HCT116 (cell line): ENCODE results near the gene CRYBB1. TPM values are rescaled to one million over a fixed set of nuclear protein-coding genes. Genes with fewer than 3 reads are reported as not detected.

Experiments
- ATAC-seq: fragments of 200-7000 bp; cut with Tn5 transposase; 2 replicates; pipeline ENCODE4 v1.9.1; 2020; ENCODE audit warnings: mild to moderate bottlenecking, moderate library complexity
- BruUV-seq: library from RNA; stranded (reverse); fragments of 400-500 nt; replicated peaks from 2 replicates; lab custom pipeline; 2021; lab: Mats Ljungman, UMichigan
- CTCF ChIA-PET: fragments of 300-600 bp; sonication (Branson Sonifier 250); formaldehyde crosslinking; loops from one replicate; lab custom pipeline; 2021; ENCODE audit warnings: antibody characterized with exemption; lab: Charles Lee
- POLR2A ChIA-PET: fragments of 300-600, 350-600 bp; sonication (Branson Sonifier 250); formaldehyde crosslinking; loops from one replicate; lab custom pipeline; 2021; ENCODE audit warnings: antibody characterized with exemption; lab: Charles Lee
- RAD21 ChIA-PET, 2 experiments: fragments of 300-600 bp; sonication (Branson Sonifier 250); formaldehyde crosslinking; loops; one replicate each; lab custom pipeline; 2023; ENCODE audit warnings: low total read pairs in 2 of 2; ENCODE audit not compliant: uncharacterized antibody in 2 of 2, unreplicated experiment in 2 of 2, low non-redundant PET in 1 of 2; lab: Charles Lee
- DNase-seq: peaks from one replicate; pipeline ENCODE4 v3.0.0-alpha.2; 2010; ENCODE audit warnings: low read depth, low spot score
- H2AFZ ChIP-seq: fragments of 200-600 bp; shearing (Covaris generic), sonication (generic); 2 replicates; pipeline ENCODE4 v1.6.1; 2017; ENCODE audit warnings: low read depth, mixed run types, mixed read lengths, antibody characterized with exemption, low read length; ENCODE audit not compliant: poor library complexity, severe bottlenecking
- H3K27ac ChIP-seq: 2 replicates; pipeline ENCODE4 v1.5.1; 2012; ENCODE audit warnings: low read depth, low read length
- H3K27me3 ChIP-seq: fragments of 200-600 bp; sonication (generic); 2 replicates; pipeline ENCODE4 v1.6.1; 2016; ENCODE audit warnings: mixed run types, low read length, mixed read lengths; ENCODE audit not compliant: insufficient read depth
- H3K36me3 ChIP-seq, 2 experiments: fragments of 200-500 bp in 1 of 2; fragments of 200-600 bp in 1 of 2; sonication (Bioruptor generic) in 1 of 2; sonication (generic) in 1 of 2; 2 replicates each; pipeline versions ENCODE4 v1.5.1 to v1.6.1; 2014 to 2016; ENCODE audit warnings: low read length in 2 of 2, inconsistent platforms in 1 of 2, mixed read lengths in 1 of 2, mixed run types in 1 of 2; ENCODE audit not compliant: insufficient read depth in 2 of 2, control insufficient read depth in 1 of 2
- H3K4me1 ChIP-seq, 2 experiments: fragments of 200-600 bp in 1 of 2; sonication (generic) in 1 of 2; 2 replicates each; pipeline versions ENCODE4 v1.5.1 to v1.6.1; 2012 to 2017; ENCODE audit warnings: low read length in 2 of 2, inconsistent platforms in 1 of 2, mild to moderate bottlenecking in 1 of 2, mixed read lengths in 1 of 2, mixed run types in 1 of 2, moderate library complexity in 1 of 2; ENCODE audit not compliant: insufficient read depth in 2 of 2, control insufficient read depth in 1 of 2
- H3K4me2 ChIP-seq: fragments of 200-600 bp; sonication (generic); 2 replicates; pipeline ENCODE4 v1.6.1; 2017; ENCODE audit warnings: mixed run types, low read length, mixed read lengths
- H3K4me3 ChIP-seq, 2 experiments: fragments of 200-600 bp in 1 of 2; sonication (generic) in 1 of 2; replicated peaks in 1 of 2; 2 replicates each; pipeline ENCODE4 v1.5.1; 2011 to 2016; ENCODE audit warnings: low read length in 2 of 2, control low read depth in 1 of 2, low read depth in 1 of 2, mild to moderate bottlenecking in 1 of 2, mixed read lengths in 1 of 2, mixed run types in 1 of 2
- H3K79me2 ChIP-seq: fragments of 200-600 bp; sonication (generic); 2 replicates; pipeline ENCODE4 v1.6.1; 2017; ENCODE audit warnings: mild to moderate bottlenecking, mixed run types, low read length, moderate library complexity, mixed read lengths; ENCODE audit not compliant: insufficient read depth
- H3K9ac ChIP-seq: fragments of 200-600 bp; sonication (generic); 2 replicates; pipeline ENCODE4 v1.6.1; 2016; ENCODE audit warnings: low read length, mixed read lengths
- H3K9me2 ChIP-seq: fragments of 200-600 bp; sonication (generic), shearing (Covaris generic); 2 replicates; pipeline ENCODE4 v1.6.1; 2017; ENCODE audit warnings: mixed run types, mild to moderate bottlenecking, moderate library complexity; ENCODE audit not compliant: insufficient read depth
- H3K9me3 ChIP-seq, 2 experiments: fragments of 200-500 bp in 1 of 2; fragments of 200-600 bp in 1 of 2; sonication (Bioruptor generic) in 1 of 2; sonication (generic) in 1 of 2; 2 replicates each; pipeline ENCODE4 v1.6.1; 2014 to 2017; ENCODE audit warnings: low read length in 2 of 2, mixed read lengths in 2 of 2, inconsistent platforms in 1 of 2, low read depth in 1 of 2, mild to moderate bottlenecking in 1 of 2, mixed run types in 1 of 2, moderate library complexity in 1 of 2; ENCODE audit not compliant: control insufficient read depth in 1 of 2, insufficient read depth in 1 of 2
- H4K20me1 ChIP-seq: fragments of 200-600 bp; sonication (generic), shearing (Covaris generic); 2 replicates; pipeline ENCODE4 v1.6.1; 2017; ENCODE audit warnings: mixed run types, mild to moderate bottlenecking, moderate library complexity; ENCODE audit not compliant: insufficient read depth
- CEBPB ChIP-seq: IDR thresholded peaks from 2 replicates; pipeline ENCODE4 v1.6.1; 2012; ENCODE audit warnings: low read depth
- EGR1 ChIP-seq: IDR thresholded peaks from 2 replicates; pipeline ENCODE4 v1.6.1; 2012; ENCODE audit warnings: low read depth
- JUND ChIP-seq: IDR thresholded peaks from 2 replicates; pipeline ENCODE4 v1.6.1; 2012
- POLR2AphosphoS5 ChIP-seq: IDR thresholded peaks from 2 replicates; pipeline ENCODE4 v1.6.1; 2011; ENCODE audit warnings: mild to moderate bottlenecking, low read depth, low read length, moderate library complexity
- SIN3A ChIP-seq: IDR thresholded peaks from 2 replicates; pipeline ENCODE4 v1.6.1; 2012; ENCODE audit warnings: low read depth
- SRF ChIP-seq: IDR thresholded peaks from 2 replicates; pipeline ENCODE4 v1.6.1; 2012; ENCODE audit warnings: low read depth
- YY1 ChIP-seq: IDR thresholded peaks from 2 replicates; pipeline ENCODE4 v1.6.1; 2011; ENCODE audit warnings: low read length, low read depth, moderate library complexity, mild to moderate bottlenecking; ENCODE audit not compliant: insufficient replicate concordance; ENCODE audit errors: extremely low read depth
- intact Hi-C: fragments of 100-400 bp; cut with micrococcal nuclease; formaldehyde crosslinking; loops from 2 replicates; pipeline ENCODE4 v1.10.0; 2022
- total RNA-seq: library from RNA; stranded (reverse); gene quantifications from one replicate; pipeline ENCODE4 v1.2.1, GENCODE V29; 2021; ENCODE audit not compliant: unreplicated experiment
- TF ChIP-seq, protein P1 (sequence below): IDR thresholded peaks from 2 replicates; pipeline ENCODE4 v1.6.1; 2012
- TF ChIP-seq, protein P2 (sequence below): IDR thresholded peaks from 2 replicates; pipeline ENCODE4 v1.6.1; 2011; ENCODE audit warnings: mild to moderate bottlenecking, low read length, moderate library complexity; ENCODE audit not compliant: insufficient replicate concordance; ENCODE audit errors: extremely low read depth

Gene CRYBB1
- total RNA-seq, 1 experiment from 2014 or later = not detected

DNA sequence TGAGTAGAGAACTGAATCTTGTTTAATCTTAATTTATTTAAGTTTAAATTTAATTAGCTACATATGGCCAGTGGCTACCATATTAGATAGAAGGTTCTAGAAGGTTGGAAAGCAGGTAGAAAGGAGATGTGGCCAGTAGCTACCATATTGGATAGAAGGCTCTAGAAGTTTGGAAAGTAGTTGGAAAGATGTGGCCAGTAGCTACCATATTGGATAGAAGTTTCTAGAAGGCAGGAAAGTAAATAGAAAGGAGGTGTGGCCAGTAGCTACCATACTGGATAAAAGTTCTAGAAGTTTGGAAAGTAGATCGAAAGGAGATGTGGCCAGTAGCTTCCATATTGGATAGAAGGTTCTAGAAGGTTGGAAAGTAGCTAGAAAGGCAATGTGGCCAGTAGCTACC lies 6.2 kb upstream of the CRYBB1 start:
- BruUV-seq = no TSS peak
- H3K79me2 ChIP-seq = no peaks in the 10 kb centered on the region
- TF ChIP-seq JUND (no peak), EGR1 (no peak), YY1 (no peak), SIN3A (no peak), CEBPB (no peak), SRF (no peak), POLR2AphosphoS5 (no peak)
- TF ChIP-seq, protein P1, sequence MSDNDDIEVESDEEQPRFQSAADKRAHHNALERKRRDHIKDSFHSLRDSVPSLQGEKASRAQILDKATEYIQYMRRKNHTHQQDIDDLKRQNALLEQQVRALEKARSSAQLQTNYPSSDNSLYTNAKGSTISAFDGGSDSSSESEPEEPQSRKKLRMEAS = no peak
- TF ChIP-seq, protein P2, sequence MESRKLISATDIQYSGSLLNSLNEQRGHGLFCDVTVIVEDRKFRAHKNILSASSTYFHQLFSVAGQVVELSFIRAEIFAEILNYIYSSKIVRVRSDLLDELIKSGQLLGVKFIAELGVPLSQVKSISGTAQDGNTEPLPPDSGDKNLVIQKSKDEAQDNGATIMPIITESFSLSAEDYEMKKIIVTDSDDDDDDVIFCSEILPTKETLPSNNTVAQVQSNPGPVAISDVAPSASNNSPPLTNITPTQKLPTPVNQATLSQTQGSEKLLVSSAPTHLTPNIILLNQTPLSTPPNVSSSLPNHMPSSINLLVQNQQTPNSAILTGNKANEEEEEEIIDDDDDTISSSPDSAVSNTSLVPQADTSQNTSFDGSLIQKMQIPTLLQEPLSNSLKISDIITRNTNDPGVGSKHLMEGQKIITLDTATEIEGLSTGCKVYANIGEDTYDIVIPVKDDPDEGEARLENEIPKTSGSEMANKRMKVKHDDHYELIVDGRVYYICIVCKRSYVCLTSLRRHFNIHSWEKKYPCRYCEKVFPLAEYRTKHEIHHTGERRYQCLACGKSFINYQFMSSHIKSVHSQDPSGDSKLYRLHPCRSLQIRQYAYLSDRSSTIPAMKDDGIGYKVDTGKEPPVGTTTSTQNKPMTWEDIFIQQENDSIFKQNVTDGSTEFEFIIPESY = no peak
- TF ChIP-seq, all 23 proteins: peak for 0
- no peaks in the 10 kb centered on the region for H3K36me3 ChIP-seq
- no peaks in the 10 kb centered on the region for H3K27me3 ChIP-seq
- ChIA-PET CTCF (no interaction called here), POLR2A (no interaction called here), RAD21 (no interaction called here)
- ATAC-seq (no peak), DNase-seq (no peak)
- H4K20me1 ChIP-seq = no peaks in the 10 kb centered on the region
- H3K4me1 ChIP-seq = no peaks in the 10 kb centered on the region
- no peak overlapping the region for H3K9ac ChIP-seq
- no peaks in the 10 kb centered on the region for H3K9me3 ChIP-seq
- no peak overlapping the region for H3K4me3 ChIP-seq
- intact Hi-C loops = no loop called here
- no peaks in the 10 kb centered on the region for H3K9me2 ChIP-seq
- H3K27ac ChIP-seq = no peak overlapping the region
- H3K4me2 ChIP-seq = no peak overlapping the region
- H2AFZ ChIP-seq = no peak overlapping the region
